ENCODE measurements around the gene CALM3.

Gene CALM3

GRCh38 chr19:46640656-46641055 is 39.5 kb downstream of the CALM3 start:
- no peak overlapping the region for H3K27ac ChIP-seq
- H3K4me3 ChIP-seq (ENCODE audit: low read depth, low read length), result no peak overlapping the region
- H2AFZ ChIP-seq, result no peak overlapping the region

GRCh38 chr19:46644720-46645119 is 43.6 kb downstream of the CALM3 start:
- H2AFZ ChIP-seq, result no peak overlapping the region
- H3K36me3 ChIP-seq (ENCODE audit: control insufficient read depth, insufficient read depth, low read length), result no peaks in the 10 kb centered on the region
- H3K27ac ChIP-seq, result no peak overlapping the region
- no peaks in the 10 kb centered on the region for H3K9me3 ChIP-seq (ENCODE audit: control insufficient read depth, low read length)
- no peaks in the 10 kb centered on the region for H3K27me3 ChIP-seq (ENCODE audit: control insufficient read depth, insufficient read depth, low read length)
- H3K79me2 ChIP-seq, result no peaks in the 10 kb centered on the region
- H3K4me2 ChIP-seq (ENCODE audit: low read length), result no peak overlapping the region
- no peak overlapping the region for H3K4me3 ChIP-seq (ENCODE audit: low read depth, low read length)
- H3K4me1 ChIP-seq, result no peaks in the 10 kb centered on the region
- TF ChIP-seq CTCF (IDR thresholded peaks at IDR 0.05), result no peak
- H3K9ac ChIP-seq, result no peak overlapping the region

More at GRCh38 chr19:46640656-46641055, 39.5 kb downstream of the CALM3 start:
- H3K9me3 ChIP-seq (ENCODE audit: control insufficient read depth, low read length), result no peaks in the 10 kb centered on the region
- no peaks in the 10 kb centered on the region for H3K4me1 ChIP-seq
- no peaks in the 10 kb centered on the region for H3K79me2 ChIP-seq
- H3K27me3 ChIP-seq (ENCODE audit: control insufficient read depth, insufficient read depth, low read length), result no peaks in the 10 kb centered on the region
- H3K4me2 ChIP-seq (ENCODE audit: low read length), result no peak overlapping the region
- no peak for TF ChIP-seq CTCF (IDR thresholded peaks at IDR 0.05)
- H3K9ac ChIP-seq, result no peak overlapping the region
- no peaks in the 10 kb centered on the region for H3K36me3 ChIP-seq (ENCODE audit: control insufficient read depth, insufficient read depth, low read length)

GRCh38 chr19:46646402-46646801 is 45.3 kb downstream of the CALM3 start:
- Histone ChIP-seq H3K27me3 (ENCODE audit: control insufficient read depth, insufficient read depth, low read length) (no peaks in the 10 kb centered on the region), H3K4me3 (ENCODE audit: low read depth, low read length) (no peak overlapping the region), H3K79me2 (no peaks in the 10 kb centered on the region), H3K4me2 (ENCODE audit: low read length) (no peak overlapping the region), H3K9ac (no peak overlapping the region), H3K9me3 (ENCODE audit: control insufficient read depth, low read length) (no peaks in the 10 kb centered on the region), H3K36me3 (ENCODE audit: control insufficient read depth, insufficient read depth, low read length) (no peaks in the 10 kb centered on the region), H3K4me1 (no peaks in the 10 kb centered on the region), H3K27ac (no peak overlapping the region), H2AFZ (no peak overlapping the region)
- no peak for TF ChIP-seq CTCF (IDR thresholded peaks at IDR 0.05)

GRCh38 chr19:46648060-46648960 is 47.2 kb downstream of the CALM3 start:
- H3K4me2 ChIP-seq (ENCODE audit: low read length), result no peak overlapping the region
- H3K79me2 ChIP-seq, result no peaks in the 10 kb centered on the region
- H3K27ac ChIP-seq, result no peak overlapping the region
- no peak overlapping the region for H3K9ac ChIP-seq
- H3K9me3 ChIP-seq (ENCODE audit: control insufficient read depth, low read length), result no peaks in the 10 kb centered on the region
- H3K4me1 ChIP-seq, result no peaks in the 10 kb centered on the region
- H3K36me3 ChIP-seq (ENCODE audit: control insufficient read depth, insufficient read depth, low read length), result no peaks in the 10 kb centered on the region
- no peak overlapping the region for H3K4me3 ChIP-seq (ENCODE audit: low read depth, low read length)
- no peak for TF ChIP-seq CTCF (IDR thresholded peaks at IDR 0.05)
- no peak overlapping the region for H2AFZ ChIP-seq
- H3K27me3 ChIP-seq (ENCODE audit: control insufficient read depth, insufficient read depth, low read length), result no peaks in the 10 kb centered on the region

Measured in parathyroid adenoma (tissue), 2 donors.